Duodenal mucosa (tissue), 2 donors: ENCODE data around the gene POU6F1.
"Not testable (repeated sequence)": the region's sequence is repeated elsewhere in the genome, so short reads cannot be mapped to it uniquely, and the experiment has no call there.

Experiments used
- H3K27ac ChIP-seq: one replicate; pipeline ENCODE4 v1.7.0; 2013; ENCODE audit warnings: low read depth, low read length
- H3K27me3 ChIP-seq, 2 donors: one replicate each; pipeline ENCODE4 v1.7.0; 2013; ENCODE audit warnings: low read length in 2 of 2, control low read depth in 1 of 2; ENCODE audit not compliant: insufficient read depth in 2 of 2, control insufficient read depth in 1 of 2
- H3K36me3 ChIP-seq, 2 donors: one replicate each; pipeline ENCODE4 v1.7.0; 2013; ENCODE audit warnings: low read length in 2 of 2, control low read depth in 1 of 2; ENCODE audit not compliant: insufficient read depth in 2 of 2, control insufficient read depth in 1 of 2
- H3K4me1 ChIP-seq, 2 donors: one replicate each; pipeline ENCODE4 v1.7.0; 2013; ENCODE audit warnings: low read length in 2 of 2, control low read depth in 1 of 2; ENCODE audit not compliant: insufficient read depth in 2 of 2, control insufficient read depth in 1 of 2
- H3K4me3 ChIP-seq, 2 donors: one replicate each; pipeline ENCODE4 v1.7.0; 2013; ENCODE audit warnings: low read length in 2 of 2, low read depth in 1 of 2
- H3K9ac ChIP-seq, 2 donors: one replicate each; pipeline ENCODE4 v1.7.0; 2013; ENCODE audit warnings: low read length in 2 of 2, low read depth in 1 of 2
- H3K9me3 ChIP-seq, 2 donors: one replicate each; pipeline ENCODE4 v1.7.0; 2013; ENCODE audit warnings: low read length in 2 of 2, control low read depth in 1 of 2; ENCODE audit not compliant: control insufficient read depth in 1 of 2

The POU6F1 gene, protein sequence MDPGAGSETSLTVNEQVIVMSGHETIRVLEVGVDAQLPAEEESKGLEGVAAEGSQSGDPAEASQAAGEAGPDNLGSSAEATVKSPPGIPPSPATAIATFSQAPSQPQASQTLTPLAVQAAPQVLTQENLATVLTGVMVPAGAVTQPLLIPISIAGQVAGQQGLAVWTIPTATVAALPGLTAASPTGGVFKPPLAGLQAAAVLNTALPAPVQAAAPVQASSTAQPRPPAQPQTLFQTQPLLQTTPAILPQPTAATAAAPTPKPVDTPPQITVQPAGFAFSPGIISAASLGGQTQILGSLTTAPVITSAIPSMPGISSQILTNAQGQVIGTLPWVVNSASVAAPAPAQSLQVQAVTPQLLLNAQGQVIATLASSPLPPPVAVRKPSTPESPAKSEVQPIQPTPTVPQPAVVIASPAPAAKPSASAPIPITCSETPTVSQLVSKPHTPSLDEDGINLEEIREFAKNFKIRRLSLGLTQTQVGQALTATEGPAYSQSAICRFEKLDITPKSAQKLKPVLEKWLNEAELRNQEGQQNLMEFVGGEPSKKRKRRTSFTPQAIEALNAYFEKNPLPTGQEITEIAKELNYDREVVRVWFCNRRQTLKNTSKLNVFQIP

DNA sequence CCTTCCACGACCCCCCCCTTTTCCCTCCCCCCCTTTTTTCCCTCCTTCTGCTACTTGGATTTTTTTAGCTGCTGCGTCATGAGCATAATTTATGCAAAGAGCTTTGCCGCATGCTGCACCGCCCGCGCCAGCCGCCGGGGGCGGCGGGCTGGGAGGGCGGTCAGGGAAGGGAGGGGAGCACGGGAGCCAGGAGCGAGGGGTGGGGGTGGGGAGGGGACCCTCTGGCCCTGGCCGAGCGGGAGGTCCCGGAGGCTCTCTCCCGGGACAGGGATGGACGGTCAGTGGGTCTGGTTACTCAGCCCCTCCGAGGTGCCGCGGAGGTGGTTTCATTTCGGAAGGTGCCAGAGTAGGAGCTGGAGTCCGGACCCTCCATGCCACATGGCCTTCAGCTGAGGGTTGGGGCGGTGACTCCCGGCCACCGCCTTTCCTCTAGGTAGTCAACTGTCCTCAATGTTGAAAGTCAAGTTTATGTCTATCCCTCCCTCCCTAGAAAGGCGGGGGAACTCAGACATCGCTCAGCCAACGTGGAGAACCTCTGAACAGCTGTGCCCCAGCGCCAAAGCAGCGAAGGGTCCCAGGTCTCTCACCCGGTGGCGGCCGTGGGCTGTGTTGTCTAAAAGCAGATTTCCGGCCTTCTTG, at the start of gene POU6F1:
Gene POU6F1 (minus strand): TSS at position 95 of the 639 bp plus-strand sequence. CDS start 11,226 bp downstream, outside the sequence.
- no peaks in the 10 kb centered on the region for H3K9me3 ChIP-seq
- no peaks in the 10 kb centered on the region for H3K36me3 ChIP-seq
- peak within 1 kb of the TSS; percentile 85 to 91 for H3K9ac ChIP-seq
- H3K4me1 ChIP-seq, result peaks cover 14 to 21% of the 10 kb centered on the region in 2 donors
- peak within 1 kb of the TSS; percentile 79 for H3K27ac ChIP-seq
- H3K4me3 ChIP-seq, result peak within 1 kb of the TSS; percentile 93
- H3K27me3 ChIP-seq, result no peaks in the 10 kb centered on the region

DNA sequence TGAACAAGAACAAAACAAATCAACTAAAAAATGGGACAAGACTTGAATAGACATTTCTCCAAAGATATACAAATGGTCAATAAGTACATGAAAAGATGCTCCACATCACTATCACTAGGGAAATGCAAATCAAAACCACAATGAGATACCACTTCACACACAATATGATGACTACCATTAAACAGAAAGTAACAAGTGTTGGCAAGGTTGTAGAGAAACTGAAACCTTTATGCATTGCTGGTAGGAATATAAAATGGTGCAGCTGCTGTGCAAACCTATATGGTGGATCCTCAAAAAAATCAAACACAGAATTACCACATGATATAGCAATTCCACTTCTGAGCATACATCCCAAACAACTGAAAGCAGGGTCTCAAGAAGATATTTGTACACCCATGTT, 47.2 kb upstream of the POU6F1 start:
- Histone ChIP-seq H3K27me3 (no peaks in the 10 kb centered on the region), H3K9ac (no peak overlapping the region), H3K4me1 (peaks cover 0 to 7% of the 10 kb centered on the region in 2 donors), H3K4me3 (no peak overlapping the region), H3K27ac (no peak overlapping the region), H3K9me3 (no peaks in the 10 kb centered on the region), H3K36me3 (peaks cover 0 to 2% of the 10 kb centered on the region in 2 donors)

DNA sequence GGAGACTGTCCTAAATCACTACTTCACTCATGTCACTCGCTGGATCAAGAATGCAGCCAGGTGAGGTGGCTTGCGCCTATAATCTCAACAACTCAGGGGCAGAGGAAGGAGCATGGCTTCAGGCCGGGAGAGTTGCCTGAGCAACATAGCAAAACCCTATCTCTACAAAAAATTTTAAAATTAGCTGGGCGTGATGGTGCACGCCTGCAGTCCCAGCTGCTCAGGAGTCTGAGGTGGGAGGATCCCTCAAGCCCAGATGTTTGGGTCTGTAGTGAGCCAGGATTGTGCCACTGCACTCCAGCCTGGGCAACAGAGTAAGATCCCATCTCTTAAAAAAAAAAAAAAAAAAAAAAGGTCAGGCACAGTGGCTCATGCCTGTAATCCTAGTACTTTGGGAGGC, 46.4 kb upstream of the POU6F1 start:
- H3K9ac ChIP-seq, result no peak overlapping the region
- no peaks in the 10 kb centered on the region for H3K27me3 ChIP-seq
- no peaks in the 10 kb centered on the region for H3K9me3 ChIP-seq
- H3K4me1 ChIP-seq, result peaks cover 0 to 6% of the 10 kb centered on the region in 2 donors
- no peak overlapping the region for H3K4me3 ChIP-seq
- H3K36me3 ChIP-seq, result peaks cover 0 to 2% of the 10 kb centered on the region in 2 donors
- H3K27ac ChIP-seq, result no peak overlapping the region

DNA sequence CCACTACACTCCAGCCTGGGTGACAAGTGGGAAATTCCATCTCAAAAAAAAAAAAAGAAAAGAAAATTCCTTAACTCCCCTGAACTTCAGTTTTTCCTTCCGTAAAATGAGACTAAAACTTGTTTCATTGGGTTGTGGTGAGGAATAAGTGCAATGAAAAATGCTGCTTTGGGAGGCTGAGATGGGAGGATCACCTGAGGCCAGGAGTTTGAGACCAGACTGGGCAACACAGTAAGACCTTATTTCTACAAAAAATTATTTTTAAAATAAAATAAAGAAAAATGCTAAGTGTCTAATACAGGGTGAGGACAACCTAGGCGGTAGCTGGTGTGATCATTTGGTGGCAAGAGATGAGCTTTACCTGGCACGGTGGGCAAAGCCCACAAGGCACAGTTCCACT, 45.5 kb upstream of the POU6F1 start:
- H3K9me3 ChIP-seq, result no peaks in the 10 kb centered on the region
- H3K36me3 ChIP-seq, result peaks cover 0 to 2% of the 10 kb centered on the region in 2 donors
- no peaks in the 10 kb centered on the region for H3K4me1 ChIP-seq
- no peak overlapping the region for H3K27ac ChIP-seq
- no peak overlapping the region for H3K4me3 ChIP-seq
- no peaks in the 10 kb centered on the region for H3K27me3 ChIP-seq
- no peak overlapping the region for H3K9ac ChIP-seq

DNA sequence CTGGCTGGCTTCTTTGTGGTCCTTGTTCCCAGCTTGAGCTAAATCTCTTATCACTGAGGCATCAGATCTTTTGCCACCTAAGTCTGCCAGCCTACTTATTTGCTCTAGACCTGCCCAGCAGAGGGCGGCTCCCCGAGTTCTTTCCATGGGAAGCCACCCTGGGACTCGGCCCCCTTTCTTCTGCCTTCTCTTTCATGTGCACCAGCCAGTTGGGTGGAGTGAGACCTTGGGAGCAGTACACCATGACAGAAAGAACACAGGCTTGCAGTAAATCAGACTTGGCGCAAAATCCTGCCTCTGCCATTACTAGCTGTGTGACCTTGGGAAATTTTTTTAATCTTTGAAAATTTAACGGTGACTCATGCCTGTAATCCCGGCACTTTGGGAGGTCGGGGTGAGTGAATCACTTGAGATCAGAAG, 44.9 kb upstream of the POU6F1 start:
- Histone ChIP-seq H3K4me3 (no peak overlapping the region), H3K4me1 (no peaks in the 10 kb centered on the region), H3K36me3 (peaks cover 0 to 2% of the 10 kb centered on the region in 2 donors), H3K27me3 (no peaks in the 10 kb centered on the region), H3K27ac (no peak overlapping the region), H3K9ac (no peak overlapping the region), H3K9me3 (no peaks in the 10 kb centered on the region)

DNA sequence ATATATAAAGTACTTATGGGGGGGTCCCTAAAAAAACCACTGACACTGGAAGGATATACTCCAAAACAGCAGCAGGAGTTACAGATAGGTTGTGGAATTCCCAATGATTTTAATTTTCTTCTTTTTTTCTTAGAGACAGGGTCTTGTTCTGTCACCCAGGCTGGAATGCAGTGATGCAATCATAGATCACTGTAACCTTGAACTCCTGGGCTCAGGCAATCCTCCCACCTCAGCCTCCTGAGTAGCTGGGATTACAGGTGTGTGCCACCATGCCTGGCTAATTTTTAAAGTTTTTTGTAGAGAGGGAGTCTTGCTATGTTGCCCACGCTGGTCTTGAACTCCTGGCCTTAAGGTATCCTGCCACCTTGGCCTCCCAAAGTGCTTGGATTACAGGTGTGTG, 41.7 kb upstream of the POU6F1 start:
- not testable (repeated sequence) for H3K9me3 ChIP-seq, H3K27me3 ChIP-seq, H3K9ac ChIP-seq, H3K27ac ChIP-seq, H3K4me1 ChIP-seq, H3K36me3 ChIP-seq, H3K4me3 ChIP-seq

DNA sequence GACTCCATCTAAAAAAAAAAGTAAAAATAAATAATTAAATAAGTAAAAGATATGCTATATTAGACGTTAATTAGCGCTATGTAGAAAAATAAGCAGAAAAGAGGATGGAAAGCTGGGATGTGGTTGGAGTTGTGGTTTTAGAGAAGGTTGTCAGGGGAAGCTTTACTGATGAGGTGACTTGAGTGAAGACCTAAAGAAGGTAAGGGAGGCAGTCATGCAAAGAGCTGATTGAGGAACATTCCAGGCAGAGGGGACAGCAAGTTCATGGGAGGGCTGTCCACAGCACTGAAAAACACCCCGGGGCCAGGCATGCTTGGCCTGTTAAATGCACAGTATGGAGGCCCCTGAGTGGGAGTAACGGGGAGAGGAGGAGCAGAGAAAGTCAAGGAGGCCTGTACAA, 36.7 kb upstream of the POU6F1 start:
- Histone ChIP-seq H3K36me3 (peaks cover 0 to 12% of the 10 kb centered on the region in 2 donors), H3K9me3 (no peaks in the 10 kb centered on the region), H3K27ac (no peak overlapping the region), H3K4me3 (no peak overlapping the region), H3K27me3 (no peaks in the 10 kb centered on the region), H3K9ac (no peak overlapping the region), H3K4me1 (no peaks in the 10 kb centered on the region)

DNA sequence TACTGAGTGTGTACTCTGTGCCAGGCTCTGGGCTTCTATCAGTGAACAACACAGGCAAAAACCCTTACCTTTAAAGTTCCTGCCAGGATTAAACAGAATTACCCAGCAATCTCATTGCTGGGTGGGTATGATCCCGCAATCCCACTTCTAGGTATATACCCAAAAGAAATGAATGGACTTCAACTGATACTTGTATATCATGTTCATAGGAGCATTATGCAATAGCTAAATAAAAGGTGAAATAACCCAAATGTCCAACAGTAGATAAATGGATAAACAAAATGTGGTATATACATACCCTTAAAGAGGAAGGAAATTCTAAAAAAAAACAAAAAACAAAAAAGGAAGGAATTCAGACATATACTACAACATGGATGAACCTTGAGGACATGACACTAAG, 35.4 kb upstream of the POU6F1 start:
- Histone ChIP-seq H3K9ac (no peak overlapping the region), H3K36me3 (peaks cover 0 to 12% of the 10 kb centered on the region in 2 donors), H3K4me3 (no peak overlapping the region), H3K4me1 (no peaks in the 10 kb centered on the region), H3K27me3 (no peaks in the 10 kb centered on the region), H3K9me3 (no peaks in the 10 kb centered on the region), H3K27ac (no peak overlapping the region)

DNA sequence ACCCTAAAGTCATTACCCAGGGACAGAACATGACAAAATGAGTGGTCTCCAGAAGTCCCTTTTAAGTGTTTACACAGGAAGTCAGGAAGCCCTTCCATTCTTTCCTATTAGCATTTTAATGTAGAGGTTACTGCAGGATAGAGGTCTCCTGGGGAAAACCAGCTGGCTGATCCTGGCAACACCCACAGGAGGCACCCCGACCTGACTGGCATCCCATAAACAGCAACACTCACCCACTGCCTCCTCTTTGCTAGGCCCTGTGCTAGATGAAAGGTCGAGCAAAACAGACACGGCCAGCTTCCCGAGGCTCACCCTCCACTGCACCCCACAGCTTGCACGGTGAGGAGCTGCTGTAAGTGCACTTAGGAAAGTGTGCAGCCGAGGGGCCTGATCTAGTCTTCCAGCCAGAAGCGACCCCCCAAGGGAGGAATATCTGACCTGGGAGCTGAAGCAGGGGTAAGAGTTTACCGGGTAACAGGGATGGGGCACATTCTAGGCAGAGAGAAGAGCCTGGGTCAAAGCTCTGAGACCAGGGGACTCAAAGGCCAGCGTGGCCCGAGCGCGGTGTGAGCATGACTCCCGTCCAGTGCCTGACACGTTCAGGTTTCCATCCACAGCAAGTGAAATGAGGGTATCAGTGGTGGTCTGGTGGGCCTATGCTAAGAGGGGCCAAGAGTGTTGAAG, 29.8 kb upstream of the POU6F1 start:
- no peak overlapping the region for H3K27ac ChIP-seq
- no peaks in the 10 kb centered on the region for H3K9me3 ChIP-seq
- no peak overlapping the region for H3K9ac ChIP-seq
- H3K36me3 ChIP-seq, result peaks cover 20 to 35% of the 10 kb centered on the region in 2 donors
- H3K4me3 ChIP-seq, result no peak overlapping the region
- peaks cover 21 to 22% of the 10 kb centered on the region in 2 donors for H3K4me1 ChIP-seq
- no peaks in the 10 kb centered on the region for H3K27me3 ChIP-seq
